Activated T-helper 2 cell treated with anti-CD3 and anti-CD28 coated beads, Interferon-gamma antibody, Interleukin-2, Interleukin-4, amounts not matched to agents 10 μg/mL and 5 μg/mL and 100 μg/mL, durations not matched to agents 14 hours and 24 hours and 36 hours (primary cell): ENCODE data around the gene ABHD3. TPM values are rescaled to one million over a fixed set of nuclear protein-coding genes. Genes with fewer than 3 reads are reported as not detected.

Source experiments
- DNase-seq: peaks from one replicate; pipeline ENCODE4 v3.0.0; 2021; ENCODE audit warnings: low spot score
- H3K27ac Mint-ChIP-seq: one replicate; pipeline ENCODE4 v1.8.0; 2021; ENCODE audit warnings: mixed read lengths
- H3K27me3 Mint-ChIP-seq: one replicate; pipeline ENCODE4 v1.8.0; 2021; ENCODE audit warnings: low read depth, mixed read lengths
- H3K36me3 Mint-ChIP-seq: one replicate; pipeline ENCODE4 v1.8.0; 2021; ENCODE audit warnings: low read depth, mixed read lengths
- H3K4me1 Mint-ChIP-seq: one replicate; pipeline ENCODE4 v1.8.0; 2021; ENCODE audit warnings: low read depth, mixed read lengths
- H3K4me3 Mint-ChIP-seq: one replicate; pipeline ENCODE4 v1.8.0; 2021; ENCODE audit warnings: low read depth, mild to moderate bottlenecking, moderate library complexity, mixed read lengths
- H3K9me3 Mint-ChIP-seq: one replicate; pipeline ENCODE4 v1.8.0; 2021; ENCODE audit warnings: mixed read lengths
- intact Hi-C: fragments of 100-400 bp; cut with micrococcal nuclease; formaldehyde crosslinking; loops from one replicate; pipeline ENCODE4 v1.15.1; 2023
- total RNA-seq: library from RNA; stranded (reverse); gene quantifications from 2 replicates; pipeline ENCODE4 v1.2.3, GENCODE V29; 2022

ABHD3 gene, protein sequence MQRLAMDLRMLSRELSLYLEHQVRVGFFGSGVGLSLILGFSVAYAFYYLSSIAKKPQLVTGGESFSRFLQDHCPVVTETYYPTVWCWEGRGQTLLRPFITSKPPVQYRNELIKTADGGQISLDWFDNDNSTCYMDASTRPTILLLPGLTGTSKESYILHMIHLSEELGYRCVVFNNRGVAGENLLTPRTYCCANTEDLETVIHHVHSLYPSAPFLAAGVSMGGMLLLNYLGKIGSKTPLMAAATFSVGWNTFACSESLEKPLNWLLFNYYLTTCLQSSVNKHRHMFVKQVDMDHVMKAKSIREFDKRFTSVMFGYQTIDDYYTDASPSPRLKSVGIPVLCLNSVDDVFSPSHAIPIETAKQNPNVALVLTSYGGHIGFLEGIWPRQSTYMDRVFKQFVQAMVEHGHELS
- total RNA-seq: 29.6 and 31.2 TPM in 2 replicates

DNA sequence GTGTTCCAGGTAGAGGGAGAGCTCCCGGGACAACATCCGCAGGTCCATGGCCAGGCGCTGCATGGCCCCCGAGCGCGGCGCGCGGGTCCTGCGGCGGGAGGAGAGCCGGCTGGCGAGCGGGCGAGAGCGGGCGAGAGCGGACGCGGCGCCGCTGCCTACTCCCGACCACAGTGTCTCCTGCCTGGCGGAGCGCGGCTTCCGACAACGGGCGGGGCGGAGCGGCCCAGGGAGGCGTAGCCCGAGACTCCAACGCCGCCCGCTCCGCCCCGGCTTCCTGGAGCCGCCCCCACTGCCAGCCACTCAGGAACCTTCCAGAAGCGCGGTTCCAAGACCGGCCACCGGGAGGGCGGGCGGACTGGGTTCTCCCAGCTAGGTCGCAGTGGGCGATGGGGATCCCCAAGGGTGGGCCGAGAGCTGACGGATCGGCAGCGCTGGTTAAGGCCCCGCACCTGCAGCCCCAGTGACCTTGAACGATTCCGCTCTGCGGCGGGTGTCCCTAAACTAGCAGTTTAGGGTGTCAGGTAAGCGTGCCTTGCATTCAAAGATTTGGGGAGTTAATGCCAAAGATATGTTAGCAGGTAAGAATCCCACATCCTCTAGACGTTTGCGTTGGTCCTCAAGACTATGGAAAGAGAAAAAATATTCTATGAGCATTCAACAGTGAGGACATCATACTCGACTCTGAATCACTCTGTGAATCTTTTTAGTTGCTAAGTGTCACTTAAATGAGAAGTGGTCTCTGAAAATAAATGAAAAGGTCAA is at the start of gene ABHD3:
ABHD3 (minus strand) TSS at position 172 of the 762 bp plus-strand sequence; CDS start at position 63, 109 bp downstream.
- Mint-ChIP-seq H3K27ac (peak within 1 kb of the TSS; percentile 89), H3K36me3 (peaks cover 22% of the 10 kb centered on the region), H3K9me3 (no peaks in the 10 kb centered on the region), H3K4me1 (peaks cover 21% of the 10 kb centered on the region), H3K27me3 (no peaks in the 10 kb centered on the region), H3K4me3 (peak within 1 kb of the TSS; percentile 96)
- intact Hi-C loops: loop anchor here (1.0 kb wide), 2 partner anchors 36 to 92 kb away; partner anchors contain the start of genes MIB1 and SNRPD1
- peak; percentile 90 for DNase-seq

DNA sequence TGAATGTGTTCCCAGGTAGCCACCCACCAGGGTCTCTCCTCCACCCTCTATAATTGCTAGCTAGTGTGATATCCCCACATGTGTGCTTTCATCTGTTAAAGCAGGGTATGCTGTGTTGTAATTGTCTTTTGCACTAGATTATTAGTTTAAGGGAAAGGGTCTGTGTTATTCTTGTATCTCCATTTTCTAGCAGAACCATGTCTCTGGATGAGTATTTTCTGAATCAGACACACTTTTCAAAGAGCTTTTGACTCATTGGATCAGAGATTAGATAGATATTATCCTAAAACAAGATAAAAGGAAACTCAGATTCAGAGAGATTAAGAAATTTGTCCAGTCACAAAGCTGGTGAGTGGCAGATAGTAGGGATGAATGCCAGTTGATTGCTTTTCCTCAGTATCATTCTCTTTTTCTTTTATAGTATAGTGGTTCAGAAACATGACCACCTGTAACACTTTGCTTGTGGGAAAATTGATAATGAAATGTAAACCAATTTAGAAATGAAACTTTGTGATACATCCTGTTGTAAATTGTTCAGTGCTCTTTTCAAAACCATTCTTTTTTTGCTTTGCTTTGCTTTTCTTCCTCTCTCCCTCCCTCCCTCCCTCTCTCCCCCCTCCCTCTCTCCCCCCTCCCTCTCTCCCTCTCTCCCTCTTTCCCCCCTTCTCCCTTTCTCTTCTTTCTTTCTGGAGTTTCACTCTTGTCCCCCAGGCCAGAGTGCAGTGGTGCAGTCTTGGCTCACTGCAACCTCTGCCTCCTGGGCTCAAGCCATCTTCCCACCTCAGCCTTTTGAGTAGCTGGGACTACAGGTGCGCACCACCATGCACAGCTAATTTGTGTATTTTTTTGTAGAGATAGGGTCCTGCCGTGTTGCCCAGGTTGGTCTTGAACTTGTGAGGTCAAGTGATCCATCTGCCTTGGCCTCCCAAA is 43.5 kb upstream of the ABHD3 start:
- Mint-ChIP-seq H3K4me3 (peak overlapping the region; percentile 38), H3K9me3 (no peaks in the 10 kb centered on the region), H3K27me3 (no peaks in the 10 kb centered on the region), H3K27ac (peak overlapping the region; percentile 76), H3K36me3 (peaks cover 17% of the 10 kb centered on the region), H3K4me1 (peaks cover 44% of the 10 kb centered on the region)
- intact Hi-C loops: loop anchor here (10.0 kb wide), 1 partner anchor 63 kb away; no protein-coding TSS in a partner anchor
- no peak for DNase-seq

DNA sequence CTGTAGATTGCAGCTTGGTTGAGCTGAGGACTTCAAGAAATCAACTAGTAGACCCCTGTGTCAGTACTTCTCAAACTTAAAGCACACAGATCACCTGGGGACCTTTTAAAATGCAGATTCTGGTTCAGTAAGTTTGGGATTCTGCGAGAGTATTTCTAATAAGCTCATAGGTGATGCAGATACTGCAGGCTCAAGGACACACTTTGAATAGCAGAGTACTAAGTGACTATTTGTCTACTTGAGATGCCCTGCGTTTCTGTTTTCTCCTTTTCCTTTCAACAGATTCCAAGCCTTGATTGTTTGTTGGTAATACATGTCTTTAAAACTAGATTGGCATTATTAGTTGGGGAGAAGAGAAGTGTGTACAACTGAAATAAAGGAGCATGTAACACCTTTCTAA is 42.7 kb upstream of the ABHD3 start:
- H3K36me3 Mint-ChIP-seq: peaks cover 20% of the 10 kb centered on the region
- no peak overlapping the region for H3K27ac Mint-ChIP-seq
- H3K4me1 Mint-ChIP-seq: peaks cover 48% of the 10 kb centered on the region
- no peaks in the 10 kb centered on the region for H3K9me3 Mint-ChIP-seq
- no peak overlapping the region for H3K4me3 Mint-ChIP-seq
- no peaks in the 10 kb centered on the region for H3K27me3 Mint-ChIP-seq
- no peak for DNase-seq
- intact Hi-C loops: loop anchor here (10.0 kb wide), 1 partner anchor 62 kb away; no protein-coding TSS in a partner anchor

DNA sequence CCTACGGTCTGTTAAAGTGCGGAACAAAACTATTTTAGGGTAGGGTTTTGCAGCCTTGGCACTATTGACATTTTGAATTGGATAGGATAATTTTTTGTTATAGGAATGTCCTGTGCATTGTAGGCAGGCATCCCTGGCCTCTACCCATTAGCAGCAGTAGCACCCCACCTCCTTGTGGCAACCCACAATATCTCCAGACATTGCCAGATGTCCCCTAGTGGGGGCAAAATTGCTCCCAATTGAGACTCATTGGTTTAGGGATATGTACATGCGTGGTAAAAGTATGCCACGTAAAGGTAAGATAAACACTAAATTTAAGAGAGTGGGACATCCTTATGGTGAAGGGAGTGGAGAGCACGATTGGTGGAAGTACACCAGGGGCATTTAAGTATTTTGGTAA is 40.7 kb upstream of the ABHD3 start:
- peaks cover 49% of the 10 kb centered on the region for H3K4me1 Mint-ChIP-seq

DNA sequence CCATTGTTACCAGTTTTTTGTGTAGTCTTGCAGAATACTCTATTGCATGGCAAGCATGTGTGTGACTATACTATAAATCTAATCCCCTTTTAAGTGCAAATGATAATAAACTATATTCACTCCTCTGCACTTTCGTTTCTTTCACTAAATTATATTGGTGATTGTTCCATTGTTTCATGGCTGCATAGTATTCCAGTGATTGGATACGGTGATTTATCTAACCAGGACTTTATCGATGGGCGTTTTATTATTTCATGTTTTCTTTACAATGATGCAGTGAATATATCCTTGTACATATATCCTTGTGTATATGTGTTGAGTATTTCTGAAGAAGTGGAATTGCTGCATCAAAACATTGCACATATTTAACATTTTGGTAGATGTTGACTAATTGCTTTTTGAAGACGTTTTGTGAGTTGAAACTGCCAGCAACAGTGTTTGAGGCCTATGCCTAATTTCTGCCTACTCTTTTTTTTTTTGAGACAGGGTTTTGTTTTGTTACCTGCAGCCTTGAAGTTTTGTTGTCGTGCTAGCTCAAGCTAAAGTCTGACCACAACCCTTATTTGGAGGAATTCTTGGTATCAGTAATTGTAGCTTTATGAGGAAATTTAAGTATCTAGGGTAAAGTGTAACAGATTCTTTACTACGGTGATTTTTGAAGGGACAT is 38.7 kb upstream of the ABHD3 start:
- H3K9me3 Mint-ChIP-seq: peaks cover under 1% of the 10 kb centered on the region
- peaks cover 52% of the 10 kb centered on the region for H3K4me1 Mint-ChIP-seq
- H3K4me3 Mint-ChIP-seq: peak overlapping the region; percentile 73
- H3K27me3 Mint-ChIP-seq: no peaks in the 10 kb centered on the region
- H3K27ac Mint-ChIP-seq: peak overlapping the region; percentile 61
- intact Hi-C loops: loop anchor here (10.0 kb wide), 1 partner anchor 58 kb away; no protein-coding TSS in a partner anchor
- DNase-seq: no peak
- H3K36me3 Mint-ChIP-seq: peaks cover 16% of the 10 kb centered on the region

More for the DNA sequence above, 40.7 kb upstream of the ABHD3 start:
- Mint-ChIP-seq H3K27ac (no peak overlapping the region), H3K27me3 (no peaks in the 10 kb centered on the region), H3K36me3 (peaks cover 16% of the 10 kb centered on the region), H3K9me3 (no peaks in the 10 kb centered on the region), H3K4me3 (peak overlapping the region; percentile 58)
- intact Hi-C loops: loop anchor here (10.0 kb wide), 1 partner anchor 60 kb away; no protein-coding TSS in a partner anchor
- no peak for DNase-seq

DNA sequence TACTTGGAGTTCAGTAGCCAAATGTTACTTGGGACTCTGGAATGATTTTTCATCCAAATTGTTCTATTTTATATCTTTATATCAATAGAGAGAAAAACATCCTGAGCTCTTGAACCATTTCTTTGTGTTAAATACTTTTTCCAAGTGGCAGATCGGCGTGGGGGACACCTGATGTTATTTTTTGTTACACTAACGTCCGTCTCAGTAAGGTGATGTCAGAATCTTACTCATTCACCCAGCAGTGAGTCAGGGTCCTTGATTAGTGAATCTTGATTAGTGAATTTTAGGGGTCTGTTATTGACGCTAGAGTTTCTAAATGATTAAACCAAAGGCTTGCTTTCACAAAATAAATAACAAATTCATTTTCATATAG is 37.7 kb upstream of the ABHD3 start:
- Mint-ChIP-seq H3K9me3 (peaks cover 10% of the 10 kb centered on the region), H3K4me3 (peak overlapping the region; percentile 82), H3K27me3 (no peaks in the 10 kb centered on the region), H3K36me3 (peaks cover 19% of the 10 kb centered on the region), H3K27ac (peak overlapping the region; percentile 71), H3K4me1 (peaks cover 46% of the 10 kb centered on the region)
- intact Hi-C loops: loop anchor here (10.0 kb wide), 1 partner anchor 58 kb away; no protein-coding TSS in a partner anchor
- DNase-seq: no peak

DNA sequence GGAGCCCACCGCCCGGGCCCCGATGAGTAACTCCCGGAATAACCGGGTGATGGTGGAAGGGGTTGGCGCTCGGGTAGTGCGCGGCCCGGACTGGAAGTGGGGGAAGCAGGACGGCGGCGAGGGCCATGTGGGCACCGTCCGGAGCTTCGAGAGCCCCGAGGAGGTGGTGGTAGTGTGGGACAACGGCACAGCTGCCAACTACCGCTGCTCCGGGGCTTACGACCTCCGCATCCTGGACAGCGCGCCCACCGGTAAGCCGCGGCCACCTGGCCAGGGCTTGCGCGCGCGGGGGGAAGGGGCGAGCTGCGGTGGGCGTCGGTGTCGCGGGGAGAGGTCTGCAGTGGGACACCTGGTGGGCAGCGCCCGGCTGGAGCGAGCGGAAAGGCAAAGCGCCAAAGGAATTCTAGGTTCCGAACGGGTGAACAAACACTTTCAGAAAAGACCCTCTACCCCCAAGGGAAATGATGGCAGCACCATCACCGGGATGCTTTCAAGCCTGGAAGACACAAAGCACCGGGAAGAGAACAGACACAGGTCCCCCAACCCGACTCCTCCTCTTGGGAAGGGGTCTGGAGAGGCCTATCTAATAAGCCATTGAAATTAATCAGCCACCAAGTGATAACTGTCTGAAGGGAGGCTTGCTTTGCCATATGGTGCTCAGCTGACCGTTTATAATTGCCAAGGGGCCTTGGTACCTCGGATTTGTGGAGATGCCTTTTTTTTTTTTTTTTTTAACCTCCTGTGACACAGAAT is 37.2 kb upstream of the ABHD3 start:
- peak; percentile 18 for DNase-seq
- H3K27ac Mint-ChIP-seq: peak overlapping the region; percentile 71
- no peaks in the 10 kb centered on the region for H3K27me3 Mint-ChIP-seq
- H3K4me1 Mint-ChIP-seq: peaks cover 42% of the 10 kb centered on the region
- peak overlapping the region; percentile 82 for H3K4me3 Mint-ChIP-seq
- H3K9me3 Mint-ChIP-seq: peaks cover 16% of the 10 kb centered on the region
- intact Hi-C loops: loop anchor here (2.0 to 10.0 kb wide), 3 partner anchors 57 to 631 kb away; partner anchors contain the start of genes ROCK1 and SNRPD1
- peaks cover 20% of the 10 kb centered on the region for H3K36me3 Mint-ChIP-seq

DNA sequence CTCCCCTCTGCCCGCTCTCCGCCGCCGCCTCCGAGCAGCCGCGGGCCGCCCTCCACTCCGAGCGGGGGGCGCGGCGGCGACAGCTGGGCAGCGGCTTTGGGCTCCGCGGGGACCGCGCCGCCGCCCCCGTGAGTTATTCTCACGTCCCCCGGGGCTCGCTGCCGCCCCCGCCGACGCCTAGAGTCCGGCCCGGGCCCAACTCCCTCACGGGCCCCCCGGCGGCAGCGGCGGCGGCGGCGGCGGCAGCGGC is 36.7 kb upstream of the ABHD3 start:
- Mint-ChIP-seq H3K36me3 (peaks cover 25% of the 10 kb centered on the region), H3K9me3 (peaks cover 21% of the 10 kb centered on the region), H3K4me1 (peaks cover 37% of the 10 kb centered on the region), H3K27me3 (no peaks in the 10 kb centered on the region), H3K4me3 (no peak overlapping the region), H3K27ac (no peak overlapping the region)
- no peak for DNase-seq
- intact Hi-C loops: loop anchor here (2.0 to 10.0 kb wide), 3 partner anchors 56 to 630 kb away; partner anchors contain the start of genes ROCK1 and SNRPD1

DNA sequence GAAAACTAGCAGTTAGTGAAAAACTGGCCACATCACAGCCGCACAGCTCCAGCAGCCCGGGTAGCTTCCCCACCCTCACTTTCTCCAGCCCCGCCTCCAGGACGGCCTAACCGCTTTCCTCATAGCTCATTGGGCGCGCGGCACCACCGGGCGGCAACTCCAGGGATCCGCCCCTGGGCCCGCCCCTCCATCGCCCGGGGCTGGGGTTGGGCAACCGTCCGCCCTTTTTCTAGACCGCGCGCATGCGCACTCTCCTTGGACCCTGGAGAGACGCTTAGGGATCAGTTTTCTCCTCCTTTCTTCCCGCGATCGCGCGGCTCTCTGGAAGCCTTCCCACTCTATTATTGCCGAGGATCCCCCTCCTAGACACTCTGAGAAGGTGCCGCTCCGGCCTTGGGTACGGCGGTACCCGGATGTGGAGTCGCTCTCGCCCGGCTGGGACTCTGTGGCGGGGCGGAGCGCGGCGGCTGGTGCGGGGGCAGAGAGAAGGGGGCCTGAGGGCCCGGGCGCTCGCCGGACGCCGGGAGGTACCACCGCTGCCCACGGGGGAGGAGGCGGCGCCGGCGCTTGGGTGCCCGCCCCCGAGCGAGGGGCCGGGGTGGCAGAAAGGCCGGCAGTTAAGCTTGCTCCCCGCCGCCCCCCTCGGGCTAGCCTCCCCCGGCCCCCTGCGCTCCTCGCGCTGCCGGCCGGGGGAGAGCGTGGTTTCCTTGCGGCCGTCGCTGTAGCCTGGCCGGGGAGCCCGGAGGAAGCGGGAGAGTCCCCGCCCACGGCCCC is 36.2 kb upstream of the ABHD3 start, which contains the start of gene MIB1:
MIB1 (plus strand) TSS at position 255 of the 774 bp plus-strand sequence. CDS start 792 bp downstream, outside the sequence.
- H3K9me3 Mint-ChIP-seq: peaks cover 24% of the 10 kb centered on the region
- DNase-seq: peak; percentile 97
- intact Hi-C loops: loop anchor here (1.0 to 10.0 kb wide), 5 partner anchors 36 to 630 kb away; partner anchors contain the start of genes ABHD3, ESCO1, ROCK1 and SNRPD1
- H3K36me3 Mint-ChIP-seq: peaks cover 28% of the 10 kb centered on the region
- H3K4me1 Mint-ChIP-seq: peaks cover 35% of the 10 kb centered on the region
- peak within 1 kb of the TSS; percentile 97 for H3K27ac Mint-ChIP-seq
- no peaks in the 10 kb centered on the region for H3K27me3 Mint-ChIP-seq
- H3K4me3 Mint-ChIP-seq: peak within 1 kb of the TSS; percentile 96

DNA sequence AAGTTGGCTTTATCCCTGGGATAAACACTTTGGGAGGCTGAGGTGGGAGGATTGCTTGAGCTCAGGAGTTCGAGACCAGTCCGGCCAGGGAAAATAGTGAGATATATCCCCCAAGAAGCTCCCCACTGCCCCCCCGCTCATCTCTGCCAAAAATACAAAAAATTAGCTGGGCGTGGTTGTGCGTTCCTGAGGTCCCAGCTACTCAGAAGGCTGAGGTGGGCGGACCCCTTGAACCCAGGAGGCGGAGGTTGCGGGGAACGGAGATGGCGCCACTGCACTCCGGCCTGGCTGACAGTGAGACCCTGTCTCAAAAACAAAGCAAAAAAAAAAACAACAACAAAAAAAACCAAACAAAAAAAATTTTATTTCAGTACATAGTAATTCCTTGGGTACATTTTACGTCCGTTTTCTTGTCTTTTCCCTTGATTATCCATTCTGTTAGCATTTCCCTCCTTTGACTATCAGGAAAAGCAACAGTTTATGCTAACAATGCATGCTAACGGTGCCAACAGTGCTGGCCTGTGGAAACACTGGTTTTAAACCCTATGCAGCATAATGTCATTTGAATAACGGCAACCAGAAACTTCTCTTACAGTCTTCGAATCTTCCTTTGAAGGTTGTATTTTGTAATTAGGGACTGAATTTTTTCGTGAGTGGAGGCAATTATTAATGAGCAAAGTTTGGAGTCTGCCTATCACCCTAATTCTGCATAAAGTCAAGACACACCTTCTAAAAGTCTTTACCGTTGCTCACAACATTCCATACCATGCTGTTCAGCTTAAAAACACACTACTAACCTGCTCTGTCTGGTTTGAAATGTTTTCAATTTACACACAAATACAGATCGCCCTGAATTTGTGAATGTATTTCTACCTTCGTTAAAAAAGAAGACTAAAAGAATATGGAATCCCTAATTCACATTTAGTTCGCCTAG is 35.3 kb upstream of the ABHD3 start:
- peak overlapping the region; percentile 96 for H3K4me3 Mint-ChIP-seq
- H3K36me3 Mint-ChIP-seq: peaks cover 29% of the 10 kb centered on the region
- H3K27ac Mint-ChIP-seq: peak overlapping the region; percentile 97
- DNase-seq: no peak
- peaks cover 28% of the 10 kb centered on the region for H3K9me3 Mint-ChIP-seq
- intact Hi-C loops: loop anchor here (1.0 to 10.0 kb wide), 5 partner anchors 36 to 629 kb away; partner anchors contain the start of genes ABHD3, ESCO1, ROCK1 and SNRPD1
- no peaks in the 10 kb centered on the region for H3K27me3 Mint-ChIP-seq
- peaks cover 29% of the 10 kb centered on the region for H3K4me1 Mint-ChIP-seq
